Stimulated activated CD4-positive, alpha-beta T cell treated with anti-CD3 and anti-CD28 coated beads, Interleukin-4, amount 100 ng/mL, for 24 hours (primary cell): ENCODE measurements around the gene QRFP.

Experiments
- DNase-seq: peaks from one replicate; pipeline ENCODE4 v3.0.0-alpha.2; 2020

Gene QRFP, protein sequence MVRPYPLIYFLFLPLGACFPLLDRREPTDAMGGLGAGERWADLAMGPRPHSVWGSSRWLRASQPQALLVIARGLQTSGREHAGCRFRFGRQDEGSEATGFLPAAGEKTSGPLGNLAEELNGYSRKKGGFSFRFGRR

DNA sequence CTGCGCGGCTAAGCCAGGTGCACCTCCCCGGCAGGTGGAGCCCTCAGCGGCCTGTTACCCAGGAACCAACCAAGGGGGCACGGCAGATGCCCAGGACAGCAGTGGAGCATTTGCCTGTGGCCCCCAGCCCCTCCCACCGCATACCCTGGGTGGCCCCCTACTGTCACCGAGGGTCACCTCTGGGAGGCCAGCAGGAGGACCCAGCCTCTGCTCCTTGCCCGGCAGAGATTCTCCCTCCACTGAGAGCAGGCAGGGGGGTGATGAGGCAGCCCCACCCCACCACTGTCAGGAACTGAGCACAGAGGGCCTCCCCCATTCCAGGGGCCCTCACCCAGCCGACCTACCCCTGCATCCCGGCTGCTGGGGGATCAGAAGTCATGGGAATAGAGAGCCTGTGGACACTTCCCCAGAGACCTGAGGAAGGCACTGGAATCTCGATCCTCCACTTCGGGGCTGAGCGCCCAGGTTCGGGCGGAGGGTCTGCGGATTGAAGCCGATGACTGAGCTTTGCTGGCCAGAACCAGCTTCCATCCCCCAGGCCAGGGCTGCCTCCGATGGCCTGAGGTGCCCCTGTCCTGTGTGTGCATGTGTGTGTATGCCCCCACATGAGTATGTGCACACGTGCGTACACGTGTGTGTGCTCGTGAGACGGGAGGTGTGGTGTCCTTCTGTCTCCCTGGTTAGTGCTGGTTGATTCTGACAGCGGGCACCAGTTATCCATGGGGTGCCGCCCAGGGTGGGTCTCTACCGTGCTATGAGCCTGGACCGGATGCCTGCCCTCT lies at the start of gene QRFP:
QRFP (minus strand) TSS at position 580 of the 782 bp plus-strand sequence. CDS start 2,974 bp downstream, outside the sequence.
- no peak for DNase-seq

DNA sequence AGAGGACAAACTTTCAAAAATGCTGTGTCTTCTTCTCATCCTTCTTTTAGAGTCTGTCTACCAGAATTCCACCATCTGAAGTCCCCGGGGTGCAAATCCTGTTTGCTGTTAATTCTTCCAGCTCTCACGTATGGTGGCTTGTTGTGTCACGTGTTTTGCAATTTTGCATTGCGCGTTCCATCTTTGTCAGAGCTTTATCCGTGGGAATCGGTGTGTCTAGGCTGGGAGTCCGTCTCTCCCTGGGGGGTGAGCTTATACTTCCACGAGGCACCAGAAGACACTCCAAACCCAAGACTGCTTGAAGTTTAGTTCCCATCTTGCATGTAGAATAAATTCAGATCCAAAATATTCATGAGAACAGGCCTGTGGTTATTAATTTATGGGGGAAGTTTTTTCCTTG lies 48.6 kb upstream of the QRFP start:
- no peak for DNase-seq

DNA sequence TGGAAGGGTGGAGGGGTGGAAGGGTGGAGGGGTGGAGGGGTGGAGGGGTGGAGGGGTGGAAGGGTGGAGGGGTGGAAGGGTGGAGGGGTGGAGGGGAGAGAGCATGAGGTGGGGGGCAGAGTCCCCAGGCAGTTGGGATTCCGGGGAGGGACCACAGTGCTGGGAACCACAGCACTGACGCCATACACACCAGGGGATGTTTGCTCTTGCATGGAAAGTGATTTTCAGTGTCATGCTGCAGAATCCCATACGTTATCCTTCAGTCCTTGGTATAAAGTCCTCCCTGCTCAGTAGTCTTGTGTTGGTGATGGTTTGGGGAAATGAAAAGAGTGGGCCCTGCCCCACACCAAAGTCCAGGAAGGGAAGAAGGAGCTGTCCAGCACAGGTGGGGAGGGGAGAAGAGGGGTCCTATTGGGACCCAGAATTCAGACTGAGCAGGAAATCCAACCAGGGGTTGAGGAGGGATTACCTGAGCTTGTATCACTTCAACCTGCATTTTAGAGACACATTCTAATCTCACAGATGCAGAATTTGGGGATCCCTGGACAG lies 48.0 kb upstream of the QRFP start:
- DNase-seq: no peak

DNA sequence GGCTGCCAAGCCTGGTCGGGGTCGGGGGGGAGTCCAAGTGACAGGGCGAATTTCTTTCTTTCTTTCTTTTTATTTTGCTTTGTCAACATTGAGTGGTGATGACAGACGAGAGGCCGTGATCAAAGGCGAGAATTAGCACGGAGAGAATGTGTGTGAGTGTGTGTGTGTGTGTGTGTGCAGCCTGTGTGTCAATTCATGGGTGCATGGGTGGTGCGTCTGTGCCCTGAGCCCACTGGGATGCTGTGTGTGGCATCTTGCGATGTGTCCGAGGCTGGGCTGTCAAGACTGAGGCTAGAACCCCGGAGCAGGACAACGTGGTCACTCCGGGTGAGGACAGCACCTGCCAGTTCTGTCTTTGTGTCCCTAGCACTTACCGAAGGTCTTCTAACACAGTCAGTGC lies 47.2 kb upstream of the QRFP start:
- DNase-seq: no peak

DNA sequence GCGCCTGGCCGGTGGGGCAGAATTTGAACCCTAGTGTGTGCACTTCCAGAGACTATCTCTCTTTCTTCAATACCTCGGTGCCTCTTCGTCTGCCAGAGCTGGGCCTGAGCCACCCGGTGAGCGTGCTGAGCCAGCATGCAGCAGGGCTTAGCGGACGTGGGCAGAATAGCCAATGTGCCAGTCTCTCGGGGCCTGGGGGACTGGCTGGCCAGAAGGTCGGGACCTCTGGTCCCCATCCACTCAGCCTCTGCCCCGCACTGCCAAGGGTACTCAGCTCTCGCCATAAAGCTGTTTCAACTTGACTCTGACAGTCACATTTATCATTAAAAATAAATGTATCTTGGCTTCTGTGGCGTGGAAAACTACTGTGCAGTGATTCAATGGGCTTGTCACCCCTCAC lies 46.6 kb upstream of the QRFP start:
- DNase-seq: no peak

DNA sequence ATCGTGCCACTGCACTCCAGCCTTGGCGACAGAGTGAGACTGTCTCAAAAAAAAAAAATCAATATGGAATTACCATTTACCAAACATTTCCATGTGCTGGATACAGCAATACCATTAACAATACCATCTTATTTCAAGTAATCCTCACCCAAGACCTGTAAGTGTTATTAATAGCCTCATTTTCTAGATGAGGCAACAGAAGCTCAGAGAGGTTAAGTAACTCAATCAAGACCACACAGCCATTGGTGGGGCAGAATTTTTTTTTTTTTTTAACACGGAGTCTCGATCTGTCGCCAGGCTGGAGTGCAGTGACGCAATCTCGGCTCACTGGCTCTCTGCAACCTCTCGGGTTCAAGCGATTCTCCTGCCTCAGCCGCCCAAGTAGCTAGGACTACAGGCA lies 46.1 kb upstream of the QRFP start:
- DNase-seq: no peak

DNA sequence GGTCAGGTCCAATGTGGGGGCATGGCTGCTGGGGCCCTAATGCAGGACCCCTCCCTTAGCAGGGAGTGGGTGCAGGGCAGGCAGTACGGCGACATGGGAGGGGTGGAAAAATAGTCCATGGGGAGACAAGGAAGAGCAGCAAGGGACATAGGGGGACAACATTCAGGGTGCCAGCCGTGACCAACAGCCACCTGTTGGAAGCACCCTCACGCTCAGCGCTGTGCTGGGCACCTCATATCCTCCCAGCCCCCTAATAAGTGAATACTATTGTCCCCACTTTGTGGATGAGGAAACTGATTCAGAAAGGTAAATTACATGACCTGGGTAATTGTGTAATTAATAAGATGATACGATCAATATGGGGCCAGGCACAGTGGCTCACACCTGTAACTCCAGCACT lies 45.5 kb upstream of the QRFP start:
- DNase-seq: no peak

DNA sequence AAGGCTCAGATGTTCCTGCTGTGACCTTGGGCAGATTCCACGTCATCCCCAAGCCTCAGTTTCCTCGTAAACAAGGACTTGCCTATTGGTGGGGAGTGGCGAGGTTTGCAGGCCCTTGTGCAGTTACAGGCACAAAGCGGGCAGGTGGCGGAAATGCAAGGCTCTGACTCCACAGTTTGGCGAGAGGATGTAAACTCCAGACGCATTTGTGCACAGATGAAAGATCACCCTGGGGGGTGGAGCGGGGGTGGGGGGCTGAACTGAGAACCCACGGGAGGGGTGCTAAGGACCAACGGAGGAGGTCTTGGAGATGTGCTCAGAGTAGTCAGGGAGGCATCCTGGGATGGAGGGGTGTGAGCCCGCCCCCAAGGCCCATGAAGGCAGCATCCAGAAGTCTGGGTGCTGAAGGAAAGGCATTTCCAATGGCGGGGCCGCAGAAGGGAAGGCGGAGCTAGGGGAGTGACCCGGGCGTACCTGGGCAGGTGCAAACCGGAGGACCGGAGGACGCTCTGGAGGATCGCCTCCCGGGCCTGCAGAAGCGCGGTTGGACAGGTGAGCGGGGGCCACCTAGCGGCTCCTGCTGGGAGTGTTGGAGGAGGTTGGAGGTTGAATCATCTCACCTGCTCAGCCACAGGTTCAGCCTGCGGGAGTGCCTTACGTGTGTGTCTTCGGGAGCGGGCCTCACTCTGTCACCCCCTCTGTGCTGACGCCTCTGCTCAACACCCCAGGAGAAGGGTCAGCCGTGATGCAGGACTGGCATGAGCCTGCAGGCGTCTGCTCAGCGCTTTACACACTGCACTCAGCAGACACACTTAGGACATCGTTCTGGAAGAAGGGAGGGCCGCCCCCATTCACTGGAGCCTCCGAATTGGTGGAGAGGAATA lies 44.3 kb upstream of the QRFP start:
- DNase-seq: peak; percentile 75

DNA sequence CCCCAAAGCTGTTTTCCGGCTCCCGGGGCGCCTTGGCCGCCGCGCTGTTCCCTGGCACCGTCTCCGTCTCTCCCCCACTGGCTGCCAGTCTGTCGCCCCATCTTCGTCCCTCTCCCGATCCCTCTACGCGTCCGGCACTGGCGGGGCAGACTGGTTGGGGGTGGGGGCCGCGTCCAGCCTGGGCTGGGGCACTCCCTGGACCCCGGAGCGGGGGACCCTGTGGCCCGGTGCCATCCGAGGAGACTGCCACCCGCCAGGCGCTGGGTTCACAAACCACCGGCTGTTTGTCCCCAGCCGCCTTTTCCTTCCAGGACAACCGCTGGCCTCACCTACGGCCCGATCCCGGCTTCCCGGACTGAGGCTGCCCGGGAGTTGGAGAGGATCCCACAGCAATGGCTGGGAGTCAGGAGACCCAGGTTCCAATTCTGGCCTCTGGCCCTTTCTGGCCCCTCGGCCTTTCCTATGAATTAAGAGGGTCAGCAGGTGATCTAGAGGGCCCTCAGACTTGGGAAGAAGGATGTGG lies 43.5 kb upstream of the QRFP start:
- DNase-seq: no peak

DNA sequence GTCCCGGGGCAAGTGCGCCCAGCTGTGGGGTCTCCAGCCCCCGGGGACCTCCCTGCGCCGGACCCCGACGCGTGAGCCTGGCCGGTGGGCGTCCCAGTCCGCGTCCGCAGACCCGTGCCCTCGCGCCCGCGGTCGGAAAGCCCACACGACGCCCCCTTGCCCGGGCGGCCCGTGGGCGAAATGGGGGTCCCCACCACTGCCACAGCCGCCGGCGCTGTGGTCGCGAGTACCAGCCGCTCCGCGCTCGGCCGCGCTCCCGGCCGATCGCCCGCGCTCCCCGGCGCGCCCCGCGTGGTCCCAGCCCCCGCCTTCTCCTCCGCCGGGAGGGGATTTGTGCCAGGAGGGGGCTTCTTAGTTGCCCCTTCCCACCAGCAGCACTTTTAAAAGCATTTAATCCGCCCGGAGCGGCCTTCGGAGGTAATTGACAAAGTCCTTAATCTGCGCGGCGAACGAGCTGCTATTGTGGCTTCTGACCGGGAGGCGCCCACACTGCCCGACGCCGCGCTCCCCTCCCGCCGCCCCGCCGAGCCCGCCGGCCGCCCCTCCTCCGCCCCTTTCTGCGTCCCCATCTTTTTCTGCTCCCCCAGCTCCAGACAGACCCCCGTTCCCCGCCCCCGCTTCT lies 42.9 kb upstream of the QRFP start:
- DNase-seq: no peak

DNA sequence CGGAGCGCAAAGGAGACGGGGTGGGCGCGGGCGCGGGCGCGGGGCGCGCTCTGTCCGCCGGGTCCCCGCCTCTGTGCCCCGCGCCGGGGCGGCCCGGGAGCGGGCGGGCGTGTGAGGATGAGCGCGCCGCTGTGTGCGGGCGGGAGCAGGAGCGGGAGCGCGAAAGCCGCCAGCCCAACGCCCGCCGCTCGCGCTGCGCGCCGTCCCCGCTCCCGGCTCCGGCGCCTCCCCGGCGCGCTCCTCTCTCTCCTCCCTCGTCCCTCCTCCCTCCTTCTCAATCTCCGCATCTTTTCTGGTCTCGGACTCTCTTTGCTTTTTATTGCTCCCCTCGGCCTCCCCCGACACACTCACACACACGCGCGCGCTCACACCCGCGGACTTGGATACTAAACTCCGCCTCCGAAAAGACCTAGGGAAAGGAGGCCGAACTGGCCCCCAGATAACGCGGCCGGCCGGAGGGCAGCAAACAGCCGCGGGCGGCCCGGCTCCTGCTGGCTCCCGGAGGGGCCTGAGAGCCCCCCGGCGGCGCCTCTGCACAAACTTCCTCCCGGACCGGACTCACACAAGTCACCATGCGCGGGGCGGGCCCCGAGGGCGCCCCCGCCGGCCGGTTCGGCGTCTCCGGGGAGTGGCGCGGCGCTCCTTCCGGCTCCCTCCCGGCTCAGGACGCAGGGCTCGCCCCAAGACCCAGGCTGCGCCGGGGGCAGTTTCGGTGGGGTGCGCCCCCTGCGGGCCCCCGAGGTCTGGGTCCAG lies 42.2 kb upstream of the QRFP start, which contains the start of gene FIBCD1:
FIBCD1 (minus strand) TSS at position 596 of the 753 bp plus-strand sequence. CDS start 640 bp downstream, outside the sequence.
- no peak for DNase-seq

DNA sequence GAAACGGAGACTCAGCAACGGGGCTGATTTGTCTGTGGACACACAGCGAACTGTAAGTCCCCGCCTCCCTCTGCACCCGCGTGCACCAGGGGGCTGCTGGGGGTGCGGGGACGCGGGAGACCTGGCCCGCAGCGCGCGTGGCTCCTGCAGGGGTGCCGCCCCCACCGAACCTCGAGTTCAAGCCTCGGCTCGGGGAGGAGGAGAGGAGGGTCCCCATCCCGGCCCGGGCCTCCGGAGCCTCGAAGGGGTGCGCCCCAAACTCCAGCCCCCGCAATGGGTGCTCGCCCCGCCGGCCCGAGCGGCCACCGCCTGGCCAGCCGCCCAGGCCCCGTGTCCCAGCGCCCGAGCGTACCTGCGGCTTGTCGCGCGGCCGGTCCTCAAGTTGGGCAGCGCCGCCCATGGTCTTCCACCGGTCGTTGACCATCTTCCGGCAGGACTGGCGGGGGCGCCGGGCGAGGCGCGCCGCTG lies 41.6 kb upstream of the QRFP start:
- no peak for DNase-seq

DNA sequence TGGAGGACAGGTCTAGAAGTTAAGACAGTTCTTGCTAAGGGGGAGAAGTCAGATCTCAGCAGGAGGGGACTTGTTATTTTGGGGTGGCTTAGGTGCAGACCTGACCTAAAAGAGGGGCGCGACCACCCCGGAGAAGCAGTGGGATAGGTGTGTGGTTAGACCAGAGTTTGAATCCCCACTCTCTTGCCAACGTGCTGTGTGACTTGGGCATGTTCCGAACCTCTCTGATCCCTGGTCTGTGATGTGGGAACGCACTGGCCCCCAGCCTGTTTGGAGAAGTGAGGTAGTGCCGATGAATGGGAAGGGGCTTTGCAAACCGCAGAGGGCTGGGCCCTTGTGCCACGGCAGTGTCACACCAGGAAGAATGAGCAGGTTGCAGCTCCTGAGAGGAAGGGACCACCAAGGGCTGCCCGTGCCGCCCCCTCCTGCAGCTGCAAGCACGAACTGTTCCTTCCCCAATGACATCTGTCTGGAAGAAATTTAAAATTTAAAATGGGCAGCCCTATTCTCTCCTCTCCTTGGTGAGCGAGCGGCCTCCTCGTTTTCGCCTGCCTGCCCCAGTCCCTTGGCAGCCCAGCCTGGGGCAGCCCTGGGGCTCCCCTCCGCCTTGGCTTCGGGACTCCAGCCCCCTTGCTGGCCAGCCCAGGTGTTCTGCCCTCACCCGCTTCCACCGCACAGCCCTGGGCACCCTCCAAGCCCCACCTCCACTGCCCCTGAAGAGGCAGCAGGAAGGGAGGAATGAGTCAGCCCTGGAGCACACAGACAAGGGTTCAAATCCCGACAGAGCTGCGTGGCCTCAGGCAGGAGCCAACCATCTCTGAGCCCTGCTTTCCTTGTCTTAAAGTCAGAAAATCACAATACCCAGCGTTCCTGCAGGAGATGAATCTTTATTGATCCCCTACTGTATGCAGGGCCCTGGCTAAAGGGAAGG lies 40.8 kb upstream of the QRFP start:
- no peak for DNase-seq

DNA sequence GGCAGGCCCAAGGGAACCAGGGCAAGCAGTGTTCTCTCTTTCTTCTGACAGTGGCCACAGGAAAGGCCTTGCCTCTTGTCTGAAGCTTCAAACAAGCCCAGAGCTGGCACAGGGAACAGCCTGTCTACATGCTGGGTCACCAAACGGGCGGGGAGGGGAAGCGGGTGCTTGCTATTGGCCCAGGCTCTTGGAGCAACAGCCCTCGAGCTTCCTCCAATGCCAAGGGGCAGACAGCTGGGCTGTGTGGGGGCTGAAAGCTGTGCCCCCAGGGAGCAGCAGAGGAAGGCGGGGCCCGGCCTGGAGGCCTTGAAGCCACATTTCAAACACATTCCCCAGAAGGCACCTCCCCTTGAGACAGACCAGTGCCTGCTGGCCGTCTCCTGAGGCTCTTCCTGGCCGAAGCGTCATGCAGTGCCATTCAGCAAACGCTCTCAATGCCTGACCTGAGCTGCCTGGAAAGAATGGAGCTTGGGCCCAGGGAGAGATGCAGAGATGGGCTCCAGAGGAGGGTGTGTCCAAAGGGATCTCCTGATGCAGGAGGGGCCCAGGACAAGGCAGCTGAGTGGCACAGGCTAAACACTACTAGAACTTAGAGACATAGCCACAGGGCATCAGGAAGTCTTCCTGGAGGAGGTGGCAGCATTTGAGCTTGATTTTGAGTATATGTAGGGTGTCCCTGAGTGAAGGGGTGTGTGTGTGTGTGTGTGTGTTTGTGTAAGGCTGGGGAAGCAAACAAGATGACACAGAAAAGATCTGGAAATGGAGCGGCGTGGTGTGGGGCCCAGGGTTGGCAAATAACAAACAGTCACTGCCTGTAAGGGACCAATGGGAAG lies 39.9 kb upstream of the QRFP start:
- DNase-seq: no peak

DNA sequence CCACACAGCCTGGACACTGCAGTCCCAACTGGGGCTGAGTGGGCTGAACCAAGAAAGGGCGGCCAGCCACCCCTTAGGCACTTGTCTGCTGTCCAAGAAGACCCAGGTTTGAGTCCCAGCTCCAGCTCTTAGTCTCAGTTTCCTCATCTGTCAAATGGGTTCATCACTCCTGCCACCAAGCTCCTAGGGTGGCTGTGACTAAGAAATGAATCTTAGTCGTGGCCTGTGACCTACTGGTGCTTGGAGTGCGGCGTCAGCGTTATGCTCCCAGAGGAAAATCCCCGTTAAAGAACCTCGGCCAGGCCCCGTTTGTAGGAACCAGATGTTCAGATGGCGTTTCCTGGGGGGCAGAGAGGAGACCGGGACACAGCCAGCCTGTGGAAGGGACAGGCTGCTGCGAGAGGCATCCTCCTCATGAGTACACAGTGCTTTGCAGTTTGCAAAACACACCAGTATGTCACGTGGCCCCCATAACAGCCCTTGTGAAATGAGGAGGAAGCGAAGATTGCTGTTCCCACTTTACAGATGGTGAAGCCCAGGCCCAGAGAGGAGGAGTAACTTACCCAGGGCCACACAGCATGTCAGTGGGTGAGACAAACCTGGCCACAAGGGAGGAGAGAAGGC lies 39.1 kb upstream of the QRFP start:
- no peak for DNase-seq

DNA sequence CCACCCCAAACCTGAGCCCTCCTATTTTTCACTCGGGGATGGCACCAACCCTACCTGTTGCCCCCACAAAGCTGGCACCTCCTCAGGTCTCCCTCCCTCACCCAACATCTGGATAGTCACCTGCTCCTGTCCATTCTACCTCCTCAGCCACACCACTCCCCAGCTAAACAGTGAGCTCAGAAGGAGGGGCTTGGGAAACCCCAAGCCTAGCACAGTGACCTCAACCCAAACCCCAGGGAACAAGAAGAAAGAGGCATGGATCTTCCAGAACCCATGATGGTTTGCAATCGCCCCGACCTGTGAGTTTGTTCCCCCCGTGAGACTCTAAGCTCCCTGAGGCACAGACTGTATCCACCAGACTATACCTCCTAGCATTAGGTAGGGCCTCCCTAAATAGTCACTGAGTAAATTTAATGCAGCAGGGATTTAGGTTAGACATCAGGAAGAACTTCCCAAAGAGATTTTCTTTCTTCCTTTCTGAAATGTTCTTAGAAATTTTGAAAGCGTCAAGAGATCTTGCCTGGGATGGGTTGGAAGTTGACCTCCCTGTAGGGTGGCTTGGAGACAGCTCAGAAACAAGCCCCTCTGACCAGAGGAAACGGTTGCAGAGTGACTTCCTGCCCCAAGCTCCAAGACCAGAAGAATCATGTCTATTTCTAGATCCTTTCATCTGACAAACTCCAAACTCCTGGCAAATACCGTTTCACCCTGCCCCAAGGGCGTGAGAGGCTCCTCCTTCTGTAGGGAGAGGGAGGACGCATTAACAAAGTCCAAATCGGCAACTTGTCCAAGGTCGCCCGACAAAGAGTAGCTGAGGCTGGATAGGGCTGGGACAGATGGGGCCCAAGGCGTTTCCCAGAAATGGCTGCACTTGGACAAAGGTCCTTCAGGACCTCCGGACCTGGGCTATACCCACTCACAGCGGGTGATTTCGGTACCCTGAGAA lies 38.4 kb upstream of the QRFP start:
- no peak for DNase-seq

DNA sequence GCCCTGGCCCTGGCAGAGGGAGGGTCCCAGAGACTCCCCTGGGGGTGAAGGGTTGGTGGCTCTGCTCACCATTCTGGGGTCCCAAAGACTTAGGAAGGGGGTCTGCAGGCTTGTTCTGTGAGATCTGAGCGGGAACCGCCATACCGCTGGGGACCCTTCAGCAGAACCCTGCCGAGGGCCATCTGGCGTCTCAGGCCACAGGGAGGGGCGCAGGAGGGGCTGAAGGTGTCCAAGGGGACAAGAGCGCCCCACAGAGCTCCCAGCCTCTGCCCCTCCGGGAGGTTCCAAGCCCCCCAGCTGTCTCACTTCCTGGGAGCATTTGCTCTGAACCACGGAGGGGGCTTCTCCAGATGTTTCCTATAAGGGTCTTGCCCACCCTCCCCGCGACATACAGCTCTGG lies 37.6 kb upstream of the QRFP start:
- no peak for DNase-seq
